Brain pericyte (primary cell): Measurements from ENCODE around the gene FHIT.

Source experiments
- DNase-seq: peaks from one replicate; pipeline ENCODE4 v3.0.0-alpha.2; 2012; ENCODE audit warnings: low read depth, low spot score

The FHIT gene

DNA sequence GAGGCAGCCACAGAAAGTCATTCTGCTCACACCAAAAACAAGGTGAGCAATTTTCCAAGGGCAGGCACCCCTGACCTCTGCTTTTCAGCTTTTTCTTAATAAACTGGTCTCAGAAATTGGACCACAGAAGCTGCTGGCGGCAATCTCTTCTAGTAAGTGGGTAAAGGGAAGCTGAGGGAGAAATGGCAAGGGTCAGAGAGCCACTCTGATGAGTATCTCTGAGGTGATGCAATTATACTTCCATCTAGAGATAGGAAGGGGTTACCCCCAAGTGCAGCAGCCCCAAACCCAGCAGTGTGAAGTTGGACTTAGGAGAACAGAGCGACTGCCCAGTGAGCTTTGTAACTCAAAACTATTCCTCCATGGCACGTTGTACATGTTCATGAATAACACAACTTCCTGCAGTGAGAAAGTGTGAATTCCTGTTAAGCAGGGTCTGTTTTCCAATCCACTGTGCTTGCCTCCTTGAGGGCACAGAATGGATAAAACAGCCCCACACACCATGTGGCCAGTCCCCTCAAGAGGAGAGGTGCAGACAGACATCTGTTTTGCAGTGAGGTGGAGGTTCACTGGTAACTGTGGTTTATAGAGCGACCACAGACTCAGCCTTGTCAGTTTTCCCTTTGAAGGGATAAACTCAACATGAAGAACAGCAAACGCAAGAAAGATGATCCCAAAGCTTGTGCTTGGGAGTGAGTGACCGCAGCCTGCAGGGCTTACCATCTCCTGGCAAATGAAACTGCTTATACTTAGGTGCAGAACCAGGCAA lies 1518.0 kb downstream of the FHIT start:
- DNase-seq = no peak

DNA sequence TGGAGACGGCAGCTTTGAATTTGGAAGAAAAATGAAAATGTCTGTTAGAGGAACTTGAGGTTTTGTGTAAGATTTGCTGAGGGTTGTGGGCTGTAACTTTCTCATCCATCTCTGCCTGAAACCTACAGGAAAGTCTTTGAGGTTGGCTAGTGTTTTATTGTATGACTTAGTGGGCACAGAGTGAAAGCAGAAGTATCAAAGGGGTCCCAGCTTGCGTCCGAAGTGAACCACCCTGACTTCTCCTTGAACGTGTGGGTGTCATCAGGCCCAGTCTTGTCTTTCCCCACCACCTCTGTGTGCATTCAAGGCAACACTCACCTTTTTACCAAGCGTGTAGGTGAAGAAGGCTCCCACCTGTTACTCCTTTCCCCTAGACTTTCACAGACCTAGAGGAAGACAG lies 1519.3 kb downstream of the FHIT start:
- DNase-seq = no peak

DNA sequence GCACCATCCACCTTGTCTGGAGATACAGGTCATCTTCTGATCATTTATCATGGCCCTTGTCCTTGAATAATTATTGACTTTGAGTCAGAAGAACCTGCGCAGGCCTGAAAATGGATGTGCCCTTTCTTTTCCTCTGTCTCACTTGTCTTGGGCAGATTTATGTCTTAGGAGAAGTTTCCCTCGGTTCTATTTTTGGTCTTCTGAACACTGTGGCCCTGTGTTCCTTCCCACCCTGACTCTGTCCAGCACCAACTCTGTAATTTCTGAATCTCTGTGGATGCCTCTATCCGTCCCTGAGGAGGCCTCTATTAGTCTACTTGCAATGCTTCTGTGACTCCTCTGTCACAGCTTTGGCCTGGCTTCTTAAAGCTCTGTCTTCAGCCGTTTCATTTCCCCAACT lies 1520.7 kb downstream of the FHIT start:
- no peak for DNase-seq

DNA sequence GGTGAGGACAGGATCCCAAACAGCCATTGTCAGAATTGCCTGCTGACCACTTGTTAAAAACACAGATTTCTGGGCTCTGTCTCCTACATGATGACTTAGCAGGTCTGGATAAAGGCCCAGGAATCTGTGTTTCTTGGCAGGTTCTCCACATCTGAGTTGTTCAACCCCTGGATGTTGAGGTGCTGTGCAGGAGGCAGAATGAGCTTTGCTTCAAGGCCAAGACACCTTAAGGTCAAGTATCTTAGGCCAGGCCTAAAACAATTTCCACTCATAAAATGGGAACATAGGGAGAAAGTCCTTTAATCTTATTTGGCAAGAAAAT lies 1522.7 kb downstream of the FHIT start:
- DNase-seq = no peak

DNA sequence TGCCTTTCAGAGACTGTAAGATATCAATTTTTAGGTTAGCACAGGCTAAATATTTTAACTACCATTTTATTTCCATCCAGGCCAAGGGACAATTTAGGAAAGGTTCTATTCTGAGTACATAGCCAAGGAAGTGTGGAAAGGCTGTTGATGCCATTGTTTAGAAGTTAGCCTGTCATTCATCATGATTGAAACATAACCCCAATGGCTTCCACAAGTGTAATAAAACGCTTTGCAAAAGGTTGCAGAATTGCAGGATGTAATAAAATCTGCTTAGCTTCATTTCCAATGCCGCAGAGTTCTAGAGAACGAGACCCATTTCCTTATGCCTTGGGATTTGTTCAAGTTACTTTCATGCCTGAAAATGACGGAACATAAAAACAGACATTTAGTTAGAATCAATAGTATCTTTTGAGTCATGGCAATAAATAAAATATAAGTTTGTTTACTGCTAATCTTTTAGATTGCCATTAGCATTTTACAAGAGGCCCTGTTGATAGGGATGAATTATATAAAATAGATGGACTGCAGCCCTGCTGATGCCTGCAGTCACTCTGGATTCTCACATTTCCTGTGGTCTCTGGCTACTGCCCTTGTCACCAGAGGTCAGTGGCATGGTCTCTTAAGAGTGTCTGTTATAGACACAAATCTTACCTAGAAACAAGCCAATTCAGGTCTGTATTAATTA lies 1523.2 kb downstream of the FHIT start:
- DNase-seq = no peak

DNA sequence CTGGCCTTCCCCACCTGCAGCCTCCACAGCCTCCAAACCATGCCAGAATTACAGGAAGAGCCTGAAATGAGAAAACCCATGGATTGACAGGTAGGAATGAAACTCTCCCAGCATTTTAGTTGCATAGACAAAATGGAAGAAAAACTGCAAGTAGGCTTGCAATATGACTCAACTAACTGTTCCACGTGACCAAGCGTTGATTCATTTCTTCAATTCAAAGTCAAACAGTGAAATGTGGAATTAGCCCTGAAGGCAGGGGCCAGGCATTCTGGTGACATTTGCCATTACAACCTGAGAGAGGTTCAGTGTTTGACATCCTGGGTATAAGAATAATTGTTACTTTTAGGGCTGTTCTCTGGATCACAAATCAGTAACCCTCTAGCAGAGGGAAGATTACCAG lies 1525.0 kb downstream of the FHIT start:
- no peak for DNase-seq

DNA sequence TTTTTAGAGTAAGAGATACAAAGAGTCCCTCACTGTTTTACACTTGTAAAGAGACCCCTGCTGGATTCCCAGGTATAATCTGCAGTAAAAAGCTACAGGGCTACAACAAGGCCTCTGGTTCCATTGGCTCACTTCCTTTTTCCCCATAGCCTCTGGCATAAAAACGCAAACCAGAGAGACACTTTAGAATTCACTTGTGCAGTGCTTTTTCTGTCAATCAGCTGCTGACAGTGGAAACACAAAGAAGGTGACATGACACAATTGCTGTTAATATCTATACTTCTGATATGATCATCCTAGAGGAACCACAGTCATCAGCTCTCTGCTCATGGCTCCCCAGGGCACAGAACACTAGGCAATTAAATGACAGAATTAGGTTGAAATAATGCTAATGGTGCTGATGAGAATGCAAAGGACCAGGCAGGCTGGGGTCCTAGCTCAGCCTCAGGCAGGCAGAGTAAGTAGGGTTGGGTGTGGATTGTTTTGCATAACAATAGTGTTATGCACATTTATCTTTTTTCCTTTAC lies 1533.5 kb downstream of the FHIT start:
- no peak for DNase-seq

DNA sequence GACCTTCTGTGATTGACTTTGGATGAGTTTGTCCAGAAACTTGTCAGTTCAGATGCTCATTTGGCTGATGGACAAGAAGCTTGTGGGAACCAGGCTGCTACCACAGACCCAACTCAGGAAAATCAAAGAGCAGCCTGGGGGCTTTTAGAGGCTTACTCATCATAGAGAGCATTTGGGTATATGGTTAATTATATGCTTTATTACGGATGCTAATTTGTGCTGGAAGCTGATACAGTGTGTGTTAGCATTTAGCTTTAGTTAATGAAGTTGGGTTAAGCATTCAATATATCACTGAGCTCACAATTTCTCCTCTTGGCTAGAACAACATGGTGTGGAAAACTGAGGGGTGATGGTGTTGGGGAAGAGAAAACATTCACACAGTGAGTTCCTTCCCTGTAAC lies 1537.2 kb downstream of the FHIT start:
- DNase-seq = no peak

DNA sequence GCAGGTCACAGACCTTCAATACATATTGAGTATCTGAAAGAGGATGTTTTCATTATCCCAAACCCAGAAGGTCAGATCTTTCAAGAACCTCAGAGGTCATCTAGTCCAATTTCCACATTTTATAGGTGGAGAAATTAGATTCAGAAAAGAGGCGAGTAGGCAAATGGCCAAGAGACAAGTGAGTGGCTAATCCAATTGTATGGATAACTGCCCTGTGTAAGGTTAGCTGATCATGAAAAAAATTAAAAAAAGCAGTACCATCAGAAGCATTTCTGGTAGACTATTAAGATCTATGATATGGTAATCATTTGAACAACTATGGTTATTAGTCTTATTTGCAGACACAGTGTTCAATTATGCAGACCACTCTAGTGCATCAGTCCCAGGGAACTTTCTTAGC lies 1540.7 kb downstream of the FHIT start:
- no peak for DNase-seq

DNA sequence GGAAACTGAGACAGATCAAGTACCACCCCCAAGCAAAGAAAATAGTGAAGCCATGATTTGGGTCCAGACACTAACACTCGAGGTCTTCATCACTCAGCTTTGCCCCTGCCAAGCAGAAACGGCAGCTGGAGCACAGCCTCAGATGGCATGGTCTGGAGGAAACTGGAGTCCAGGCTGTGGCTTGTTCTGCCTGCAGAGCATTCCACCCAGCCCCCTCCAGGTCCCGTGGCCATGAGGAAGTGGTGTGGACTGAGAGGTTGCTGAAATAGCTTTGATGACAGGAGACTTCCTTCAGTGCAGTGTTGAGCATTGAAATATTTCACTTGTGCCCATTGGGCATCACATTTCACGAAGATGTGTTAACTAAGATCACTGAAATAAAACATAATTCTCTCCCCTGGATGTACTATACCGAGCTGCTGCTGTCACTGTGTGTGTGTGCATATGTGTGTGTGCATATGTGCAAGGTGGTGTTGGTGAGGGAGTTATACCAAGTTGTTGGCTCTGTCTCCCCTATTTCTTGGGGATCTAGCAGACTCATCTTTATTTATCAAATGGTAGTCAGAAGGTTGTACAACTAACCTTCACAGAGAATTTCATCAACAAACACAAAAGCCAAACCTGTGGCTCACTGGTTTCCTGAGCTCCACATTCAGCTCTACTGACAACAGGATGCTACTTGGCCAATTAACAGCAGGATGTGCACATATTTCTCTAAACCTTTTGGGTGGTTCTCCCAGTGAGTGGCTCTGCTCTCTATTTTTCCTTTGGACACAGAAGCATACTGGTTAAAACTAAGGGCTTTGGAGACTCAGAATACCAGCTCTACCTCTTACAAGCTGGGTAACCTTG lies 1541.3 kb downstream of the FHIT start:
- DNase-seq = no peak

DNA sequence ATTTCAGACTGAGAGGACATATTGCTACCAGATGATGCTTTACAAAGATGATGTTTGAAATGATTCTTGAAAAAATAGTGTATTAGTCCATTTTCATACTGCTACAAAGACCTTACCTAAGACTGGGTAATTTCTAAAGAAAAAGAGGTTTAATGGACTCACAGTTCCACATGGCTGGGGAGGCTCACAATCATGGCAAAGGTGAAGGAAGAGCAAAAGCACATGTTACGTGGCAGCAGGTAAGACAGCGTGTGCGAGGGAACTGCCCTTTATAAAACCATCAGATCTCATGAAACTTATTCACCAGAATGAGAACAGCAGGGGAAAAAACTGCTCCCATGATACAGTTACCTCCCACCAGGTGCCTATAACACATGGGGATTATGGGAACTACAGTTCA lies 1543.0 kb downstream of the FHIT start:
- DNase-seq = no peak

DNA sequence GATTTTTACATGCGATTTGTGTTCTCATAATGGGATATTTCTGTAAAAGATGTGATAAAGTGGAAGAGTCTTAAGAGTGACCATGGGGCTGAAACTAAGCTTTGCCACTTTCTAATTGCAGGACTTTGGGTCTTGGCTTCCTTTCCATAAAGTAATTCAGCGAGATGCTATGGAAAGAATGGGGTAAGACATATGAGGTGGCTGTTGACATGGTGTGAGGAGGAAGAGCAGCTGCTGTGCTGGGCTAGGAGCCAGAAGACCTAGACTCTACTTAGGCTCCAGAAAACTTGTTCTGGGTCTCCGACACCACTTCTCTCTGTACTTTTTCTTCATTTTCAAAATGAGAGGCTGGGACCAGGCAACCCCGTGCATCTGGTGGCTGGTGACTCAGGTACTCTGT lies 1547.0 kb downstream of the FHIT start:
- DNase-seq = no peak

DNA sequence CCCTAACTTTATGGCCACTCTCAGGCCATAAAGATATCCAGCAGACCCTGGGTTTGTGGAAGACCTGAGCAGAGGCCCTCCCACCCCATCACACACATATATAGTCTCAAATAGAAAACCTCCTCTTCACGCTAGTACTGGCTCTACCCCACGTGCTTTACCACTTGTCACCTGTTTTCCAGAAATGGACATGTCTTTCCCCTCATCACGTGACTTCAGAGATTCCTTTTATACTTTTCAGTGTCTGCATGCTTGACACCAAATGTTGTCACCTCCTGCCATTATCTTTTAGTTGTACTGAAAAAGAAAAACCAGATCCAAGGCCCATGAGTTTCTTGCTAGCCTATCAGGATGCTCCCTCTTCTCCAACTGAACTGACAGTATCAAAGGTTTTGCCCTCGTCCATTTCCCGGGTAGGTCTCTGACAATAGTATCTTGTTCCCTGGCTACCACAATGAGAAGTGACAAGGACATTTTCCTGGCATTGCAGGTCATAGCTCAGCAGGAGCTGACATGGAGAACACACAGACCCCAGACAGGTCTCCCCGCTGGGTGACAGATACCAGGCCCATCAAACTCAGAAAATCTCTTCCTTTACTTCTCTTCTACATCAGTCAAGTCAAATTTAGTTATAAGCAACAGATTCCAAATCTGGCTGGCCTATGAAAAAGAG lies 1551.5 kb downstream of the FHIT start:
- no peak for DNase-seq
